Sigmoid colon (tissue), 7 donors: ENCODE results near the gene PRPF40A. TPM values are rescaled to one million over a fixed set of nuclear protein-coding genes. Genes with fewer than 3 reads are reported as not detected.

Experiments
- DNase-seq: peaks from one replicate; pipeline ENCODE4 v3.0.0-alpha.2; 2019
- H3K27ac ChIP-seq, 4 donors: fragments of 200-600 bp; sonication (generic); one replicate each; pipeline ENCODE4 v1.5.1; 2016 to 2019; ENCODE audit warnings: mild to moderate bottlenecking in 1 of 4
- H3K27me3 ChIP-seq, 3 donors: fragments of 200-600 bp; sonication (generic); one replicate each; pipeline ENCODE4 v1.5.1; 2019; ENCODE audit warnings: mild to moderate bottlenecking in 1 of 3
- H3K36me3 ChIP-seq, 4 donors: fragments of 200-600 bp; sonication (generic); one replicate each; pipeline ENCODE4 v1.5.1; 2016 to 2019
- H3K4me1 ChIP-seq, 4 donors: fragments of 200-600 bp; sonication (generic); one replicate each; pipeline ENCODE4 v1.5.1; 2017 to 2019
- H3K4me3 ChIP-seq, 4 donors: fragments of 200-600 bp; sonication (generic); one replicate each; pipeline ENCODE4 v1.5.1; 2017 to 2019; ENCODE audit warnings: mild to moderate bottlenecking in 2 of 4, moderate library complexity in 1 of 4
- H3K9me3 ChIP-seq, 4 donors: fragments of 200-600 bp in 3 of 4; sonication (generic) in 3 of 4; one replicate each; pipeline versions ENCODE4 v1.5.1 to v1.6.1; 2013 to 2019
- EP300 ChIP-seq, 4 donors: sonication (generic); formaldehyde crosslinking; IDR thresholded peaks; one replicate each; pipeline ENCODE4 v1.6.1; 2017; ENCODE audit warnings: antibody characterized with exemption in 4 of 4
- POLR2A ChIP-seq, 2 donors: fragments of 450-650 bp; IDR thresholded peaks; one replicate each; pipeline ENCODE4 v1.6.1; 2016; ENCODE audit warnings: antibody characterized with exemption in 2 of 2, mild to moderate bottlenecking in 2 of 2, moderate library complexity in 2 of 2
- POLR2AphosphoS5 ChIP-seq, 4 donors: sonication (generic); formaldehyde crosslinking; IDR thresholded peaks; one replicate each; pipeline ENCODE4 v1.6.1; 2017; ENCODE audit warnings: antibody characterized with exemption in 4 of 4
- WGBS, 2 donors: extraction: QIAGEN DNeasy Blood & Tissue Kit; methylation state at CpG; one replicate each; pipeline ENCODE4 v1.1.7; 2013; 5-methylcytosine and 5-hydroxymethylcytosine counted together
- intact Hi-C: fragments of 100-400 bp; cut with DNase I; formaldehyde crosslinking; loops from one replicate; pipeline ENCODE4 v1.15.1; 2023
- polyA plus RNA-seq, 3 donors: library from polyadenylated mRNA; stranded (reverse); fragments of 200-250 nt; gene quantifications; one replicate each; pipeline ENCODE4 v1.2.3, GENCODE V29; 2013
- total RNA-seq, 4 donors: library from RNA; depleted of rRNA; stranded (reverse); fragments of >200 nt; gene quantifications; one replicate each; pipeline ENCODE4 v1.1.0, GENCODE V29; 2016
- TF ChIP-seq, protein P1 (sequence below), 4 experiments: fragments of 450-650 bp in 3 of 4; fragments of 200-600 bp in 1 of 4; IDR thresholded peaks; one replicate each; pipeline ENCODE4 v1.5.1; 2016 to 2019; ENCODE audit warnings: antibody characterized with exemption in 4 of 4, mild to moderate bottlenecking in 3 of 4, moderate library complexity in 2 of 4
- donor health status: healthy with polysubstance abuse.
- donor health status: Bipolar disorder and iron deficiency.
- donor health status: healthy.

PRPF40A gene
- total and polyA plus RNA-seq, 7 donors = 24.0 to 200 (median 69.2) TPM

GRCh38 chr2:152626911-152627339 lies 90.3 kb downstream of the PRPF40A start:
- no peaks in the 10 kb centered on the region for H3K9me3 ChIP-seq
- WGBS, 2 donors = 70 to 75% methylated on average over 4 of the region's 4 CpGs
- no peaks in the 10 kb centered on the region for H3K27me3 ChIP-seq
- H3K36me3 ChIP-seq = peaks cover 0 to 35% (median 2%) of the 10 kb centered on the region in 4 donors
- no peak for TF ChIP-seq POLR2AphosphoS5 (IDR thresholded peaks at IDR 0.05)
- TF ChIP-seq, protein P1, sequence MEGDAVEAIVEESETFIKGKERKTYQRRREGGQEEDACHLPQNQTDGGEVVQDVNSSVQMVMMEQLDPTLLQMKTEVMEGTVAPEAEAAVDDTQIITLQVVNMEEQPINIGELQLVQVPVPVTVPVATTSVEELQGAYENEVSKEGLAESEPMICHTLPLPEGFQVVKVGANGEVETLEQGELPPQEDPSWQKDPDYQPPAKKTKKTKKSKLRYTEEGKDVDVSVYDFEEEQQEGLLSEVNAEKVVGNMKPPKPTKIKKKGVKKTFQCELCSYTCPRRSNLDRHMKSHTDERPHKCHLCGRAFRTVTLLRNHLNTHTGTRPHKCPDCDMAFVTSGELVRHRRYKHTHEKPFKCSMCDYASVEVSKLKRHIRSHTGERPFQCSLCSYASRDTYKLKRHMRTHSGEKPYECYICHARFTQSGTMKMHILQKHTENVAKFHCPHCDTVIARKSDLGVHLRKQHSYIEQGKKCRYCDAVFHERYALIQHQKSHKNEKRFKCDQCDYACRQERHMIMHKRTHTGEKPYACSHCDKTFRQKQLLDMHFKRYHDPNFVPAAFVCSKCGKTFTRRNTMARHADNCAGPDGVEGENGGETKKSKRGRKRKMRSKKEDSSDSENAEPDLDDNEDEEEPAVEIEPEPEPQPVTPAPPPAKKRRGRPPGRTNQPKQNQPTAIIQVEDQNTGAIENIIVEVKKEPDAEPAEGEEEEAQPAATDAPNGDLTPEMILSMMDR (IDR thresholded peaks at IDR 0.05) = no peak
- TF ChIP-seq EP300 (IDR thresholded peaks at IDR 0.05) = no peak
- no peak for TF ChIP-seq POLR2A (IDR thresholded peaks at IDR 0.05)
- H3K27ac ChIP-seq = no peak overlapping the region
- DNase-seq = no peak
- no peak overlapping the region for H3K4me3 ChIP-seq
- H3K4me1 ChIP-seq = peaks cover 0 to 11% (median 3%) of the 10 kb centered on the region in 4 donors
- intact Hi-C loops = no loop called here

- DNase-seq = no peak
- Histone ChIP-seq H3K4me3 (no peak overlapping the region), H3K27me3 (no peaks in the 10 kb centered on the region), H3K9me3 (no peaks in the 10 kb centered on the region), H3K4me1 (peaks cover 0 to 15% (median 9%) of the 10 kb centered on the region in 4 donors), H3K27ac (no peak overlapping the region), H3K36me3 (peaks cover 0 to 18% (median 1%) of the 10 kb centered on the region in 4 donors)
- intact Hi-C loops = loop anchor here (5.0 kb wide), 1 partner anchor 288 kb away; the partner anchor contains the start of gene FMNL2
- TF ChIP-seq, protein P1 (IDR thresholded peaks at IDR 0.05) = no peak
- TF ChIP-seq POLR2AphosphoS5 (IDR thresholded peaks at IDR 0.05) (no peak), POLR2A (IDR thresholded peaks at IDR 0.05) (no peak), EP300 (IDR thresholded peaks at IDR 0.05) (no peak)
- WGBS, 2 donors = 81 to 83% methylated on average over 3 of the region's 3 CpGs
These were observed 92.5 kb downstream of the PRPF40A start for GRCh38 chr2:152624805-152625204.

- Histone ChIP-seq H3K27ac (no peak overlapping the region), H3K9me3 (no peaks in the 10 kb centered on the region), H3K27me3 (no peaks in the 10 kb centered on the region), H3K36me3 (peaks cover 0 to 11% (median 1%) of the 10 kb centered on the region in 4 donors), H3K4me3 (no peak overlapping the region), H3K4me1 (peaks cover 0 to 19% (median 11%) of the 10 kb centered on the region in 4 donors)
- DNase-seq = no peak
- 94 to 97% methylated on average over 1 of the region's 2 CpGs for whole genome bisulfite sequencing, 2 donors
- intact Hi-C loops = loop anchor here (5.0 kb wide), 1 partner anchor 286 kb away; the partner anchor contains the start of gene FMNL2
- TF ChIP-seq EP300 (IDR thresholded peaks at IDR 0.05) (no peak), POLR2AphosphoS5 (IDR thresholded peaks at IDR 0.05) (no peak), POLR2A (IDR thresholded peaks at IDR 0.05) (no peak)
- TF ChIP-seq, protein P1 (IDR thresholded peaks at IDR 0.05) = no peak
These were observed 93.5 kb downstream of the PRPF40A start for GRCh38 chr2:152623775-152624174.

DNA sequence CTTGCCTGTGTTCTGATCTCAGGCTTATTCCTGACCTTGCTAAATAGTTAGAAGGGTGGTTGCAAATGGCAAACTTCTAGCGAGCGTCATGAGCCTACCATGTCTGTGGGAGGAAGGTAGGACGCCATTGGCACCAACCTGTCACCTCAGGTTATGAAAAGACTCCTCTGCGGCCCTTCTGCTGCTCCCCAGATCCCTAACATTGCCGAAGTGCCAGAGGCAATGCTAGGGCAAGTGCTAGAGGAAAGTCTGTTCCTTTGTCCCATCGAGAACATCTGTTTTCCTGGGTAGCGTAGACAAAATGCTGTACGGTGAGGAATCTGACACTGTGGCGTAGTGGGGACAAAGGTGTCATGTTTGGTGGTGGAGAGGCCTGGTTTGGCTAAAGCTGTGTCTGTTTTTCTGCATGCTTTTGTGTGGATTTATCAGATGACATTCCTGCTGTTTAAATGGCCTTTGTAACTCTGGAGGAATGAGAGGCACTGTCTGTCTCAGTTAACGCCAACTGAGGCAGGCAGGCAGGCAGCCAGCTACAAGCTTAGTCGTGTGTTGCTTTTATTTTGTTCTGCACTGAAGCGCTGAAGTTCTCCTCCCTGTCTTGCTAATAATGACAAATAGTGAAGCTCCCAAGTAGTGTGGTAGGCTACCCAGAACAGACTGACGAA lies 94.1 kb downstream of the PRPF40A start:
- Histone ChIP-seq H3K4me1 (peaks cover 0 to 19% (median 11%) of the 10 kb centered on the region in 4 donors), H3K27me3 (no peaks in the 10 kb centered on the region), H3K4me3 (no peak overlapping the region), H3K27ac (no peak overlapping the region), H3K36me3 (peaks cover 0 to 7% (median 2%) of the 10 kb centered on the region in 4 donors), H3K9me3 (no peaks in the 10 kb centered on the region)
- DNase-seq = no peak
- 79 to 85% methylated on average over 13 of the region's 13 CpGs for WGBS, 2 donors
- TF ChIP-seq POLR2A (IDR thresholded peaks at IDR 0.05) (no peak), POLR2AphosphoS5 (IDR thresholded peaks at IDR 0.05) (no peak), EP300 (IDR thresholded peaks at IDR 0.05) (no peak)
- TF ChIP-seq, protein P1 (IDR thresholded peaks at IDR 0.05) = no peak
- intact Hi-C loops = loop anchor here (5.0 kb wide), 1 partner anchor 286 kb away; the partner anchor contains the start of gene FMNL2
